GM19468 (cell line): ENCODE data around the gene ITPK1.

Experiments
- ATAC-seq: cut with Tn5 transposase; IDR thresholded peaks from one replicate; pipeline ENCODE4 v1.9.1; 2021; ENCODE audit warnings: mild to moderate bottlenecking, moderate library complexity, moderate number of reproducible peaks; ENCODE audit not compliant: unreplicated experiment; ENCODE audit errors: extremely low read depth

Gene ITPK1

DNA sequence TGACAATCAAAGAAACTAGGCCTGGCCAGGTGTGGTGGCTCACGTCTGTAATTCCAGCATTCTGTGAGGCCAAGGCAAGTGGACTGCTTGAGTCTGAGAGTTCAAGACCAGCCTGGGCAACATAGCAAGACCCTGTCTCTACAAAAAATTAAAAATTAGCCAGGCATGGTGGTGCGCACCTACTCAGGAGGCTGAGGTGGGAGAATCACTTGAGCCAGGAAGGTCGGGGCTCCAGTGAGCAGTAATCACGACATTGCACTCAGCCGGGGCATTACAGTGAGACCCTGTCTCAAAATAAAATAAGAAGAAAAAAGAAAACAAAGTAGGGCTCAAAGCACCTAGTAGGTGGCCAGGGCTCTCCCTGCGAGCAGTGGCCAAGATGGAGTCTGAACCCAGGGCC lies 113.7 kb downstream of the ITPK1 start:
- ATAC-seq, result no peak

DNA sequence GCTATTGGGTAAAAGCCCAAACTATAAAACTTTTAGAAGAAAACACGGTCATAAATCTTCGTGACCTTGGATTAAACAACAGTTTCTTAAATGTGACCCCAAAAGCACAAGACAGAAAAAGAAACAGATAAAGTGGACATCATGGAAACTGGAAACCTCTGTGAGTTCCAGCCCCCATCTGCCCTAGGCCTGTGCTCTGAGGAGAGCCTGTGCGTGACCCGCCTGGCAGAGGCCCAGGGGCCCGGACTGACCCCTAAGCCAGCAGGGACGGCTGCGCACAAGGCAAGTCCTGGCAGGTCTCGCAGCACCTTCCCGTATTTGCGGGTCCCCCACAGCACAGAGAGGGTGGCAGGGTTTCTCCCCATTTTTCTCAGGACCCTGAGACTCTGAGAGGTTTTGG lies 116.8 kb downstream of the ITPK1 start:
- no peak for ATAC-seq

- no peak for ATAC-seq
These were observed 118.2 kb downstream of the ITPK1 start for GRCh38 chr14:92997343-92998061.

DNA sequence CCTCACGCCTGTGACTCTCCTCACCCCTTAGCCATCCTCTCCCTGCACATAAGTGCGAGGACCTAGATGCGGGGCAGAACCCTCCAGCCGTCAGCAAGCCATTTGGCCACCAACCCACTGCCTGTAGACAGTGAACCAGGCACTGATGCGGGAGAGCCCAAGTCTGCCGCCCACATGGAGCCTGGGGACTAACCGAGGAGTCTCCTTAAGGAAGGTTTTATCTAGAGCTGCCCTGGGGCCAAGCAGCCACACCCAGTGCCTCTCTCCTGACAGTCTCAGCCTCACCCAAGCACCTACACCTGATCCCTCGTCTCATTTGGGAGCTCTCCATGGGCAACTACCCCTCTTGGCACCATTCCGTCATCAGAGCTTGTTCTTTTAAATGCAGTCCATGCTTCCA lies 120.1 kb downstream of the ITPK1 start:
- no peak for ATAC-seq

DNA sequence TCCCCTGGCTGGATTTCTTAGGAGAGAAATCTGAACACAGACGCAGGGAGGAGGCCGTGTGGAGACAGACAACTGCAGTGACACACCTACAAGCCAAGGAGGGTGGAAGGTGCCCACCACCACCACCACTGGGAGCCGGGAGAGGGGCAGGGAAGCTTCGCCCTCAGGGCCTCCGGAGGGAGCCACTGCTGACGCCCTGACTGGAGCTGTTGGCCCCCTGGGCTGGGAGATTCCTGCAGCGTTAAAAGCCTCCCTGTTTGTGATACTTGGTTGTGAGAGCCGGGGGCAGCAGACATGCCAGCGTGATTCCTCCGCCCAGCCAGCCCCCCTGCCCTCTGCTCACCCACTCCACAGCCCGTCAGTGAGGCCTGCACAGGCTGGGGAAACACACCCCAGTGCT lies 120.8 kb downstream of the ITPK1 start:
- ATAC-seq, result no peak

- no peak for ATAC-seq
These were observed 121.5 kb downstream of the ITPK1 start for GRCh38 chr14:92994131-92994676.

DNA sequence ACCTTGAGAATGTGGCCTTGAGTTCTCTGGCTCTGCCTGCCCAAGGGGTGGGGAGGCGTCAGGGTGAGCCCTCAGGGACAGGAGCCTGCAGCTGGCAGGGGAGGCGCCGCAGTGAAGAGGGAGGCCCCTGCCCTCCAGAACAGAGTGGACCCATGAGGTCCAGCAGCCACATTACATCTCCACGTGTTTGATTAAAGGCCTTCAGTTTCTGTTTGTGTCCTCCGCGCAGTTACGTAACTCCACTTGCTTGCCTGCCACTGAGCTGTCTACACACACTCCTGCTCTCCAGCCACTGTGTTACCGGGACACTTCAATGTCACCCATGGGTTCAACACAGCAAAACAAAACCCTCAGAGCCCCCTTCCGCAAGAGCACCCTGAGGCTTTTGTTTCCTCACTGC lies 122.4 kb downstream of the ITPK1 start:
- ATAC-seq, result no peak

DNA sequence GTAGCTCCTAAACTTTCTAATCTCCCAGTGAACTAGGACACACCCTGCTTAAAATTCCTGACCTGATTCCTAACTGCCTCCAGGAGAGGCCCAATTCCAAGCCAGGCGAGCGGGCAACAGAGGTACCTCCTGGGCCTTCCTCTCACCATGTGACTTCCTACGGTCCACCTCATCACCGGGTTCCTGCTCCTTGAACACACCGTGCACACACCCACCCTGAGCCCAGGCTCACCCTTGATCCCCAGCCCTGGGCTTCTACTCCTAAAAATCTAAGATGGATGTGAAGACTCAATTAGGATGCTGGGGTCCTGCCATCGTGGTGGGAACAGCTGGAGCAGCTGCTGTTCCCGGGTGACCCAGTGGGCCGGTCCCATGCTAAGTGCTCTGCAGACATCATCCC lies 124.2 kb downstream of the ITPK1 start:
- ATAC-seq, result no peak

GRCh38 chr14:92990456-92991430 lies 125.0 kb downstream of the ITPK1 start:
- no peak for ATAC-seq

DNA sequence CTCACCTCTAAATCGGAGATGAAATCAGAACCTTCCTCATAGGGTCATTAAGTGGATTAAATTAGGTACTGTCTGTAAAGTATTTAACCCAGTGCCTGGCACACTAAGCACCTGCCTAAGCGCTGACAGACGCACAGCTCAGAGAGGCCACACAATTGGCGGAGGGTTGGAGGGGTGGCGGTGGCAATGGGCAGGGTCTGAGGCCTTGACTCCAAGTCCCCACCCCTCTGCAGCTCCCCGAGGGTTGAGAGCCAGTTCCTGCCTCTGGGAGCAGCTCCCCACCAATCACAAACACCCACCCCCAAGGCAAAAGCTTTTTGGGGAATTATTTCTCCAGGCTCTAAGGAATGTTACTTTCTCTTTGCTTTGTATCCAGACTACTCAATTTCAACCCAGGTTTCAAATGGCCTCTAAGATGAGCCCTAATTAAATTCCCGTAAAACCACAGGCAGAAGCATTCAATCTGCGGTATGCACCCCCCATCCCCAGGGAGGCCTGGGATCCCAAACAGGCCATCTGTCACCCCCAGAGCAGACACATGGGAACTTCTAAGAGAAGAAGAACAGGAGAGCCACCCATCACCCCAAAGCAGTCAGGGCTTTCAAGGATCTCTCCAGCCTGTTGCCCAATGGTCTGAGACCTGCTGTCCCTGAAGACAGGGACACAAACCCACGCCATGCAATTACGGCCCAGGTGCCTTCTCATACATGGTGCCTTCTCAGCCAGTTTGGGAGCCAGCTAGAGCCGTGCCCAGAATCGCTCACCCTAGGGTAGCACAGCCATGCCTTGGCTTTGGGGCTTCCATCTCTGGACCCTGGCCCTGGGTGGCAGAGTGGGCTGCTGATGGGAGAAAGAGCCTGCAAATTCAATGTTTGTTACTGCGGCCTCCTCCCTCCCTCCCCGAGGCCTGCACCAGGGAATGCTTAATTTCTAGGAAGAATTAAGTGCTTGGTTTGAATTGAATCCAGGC lies 126.7 kb downstream of the ITPK1 start:
- ATAC-seq, result no peak

DNA sequence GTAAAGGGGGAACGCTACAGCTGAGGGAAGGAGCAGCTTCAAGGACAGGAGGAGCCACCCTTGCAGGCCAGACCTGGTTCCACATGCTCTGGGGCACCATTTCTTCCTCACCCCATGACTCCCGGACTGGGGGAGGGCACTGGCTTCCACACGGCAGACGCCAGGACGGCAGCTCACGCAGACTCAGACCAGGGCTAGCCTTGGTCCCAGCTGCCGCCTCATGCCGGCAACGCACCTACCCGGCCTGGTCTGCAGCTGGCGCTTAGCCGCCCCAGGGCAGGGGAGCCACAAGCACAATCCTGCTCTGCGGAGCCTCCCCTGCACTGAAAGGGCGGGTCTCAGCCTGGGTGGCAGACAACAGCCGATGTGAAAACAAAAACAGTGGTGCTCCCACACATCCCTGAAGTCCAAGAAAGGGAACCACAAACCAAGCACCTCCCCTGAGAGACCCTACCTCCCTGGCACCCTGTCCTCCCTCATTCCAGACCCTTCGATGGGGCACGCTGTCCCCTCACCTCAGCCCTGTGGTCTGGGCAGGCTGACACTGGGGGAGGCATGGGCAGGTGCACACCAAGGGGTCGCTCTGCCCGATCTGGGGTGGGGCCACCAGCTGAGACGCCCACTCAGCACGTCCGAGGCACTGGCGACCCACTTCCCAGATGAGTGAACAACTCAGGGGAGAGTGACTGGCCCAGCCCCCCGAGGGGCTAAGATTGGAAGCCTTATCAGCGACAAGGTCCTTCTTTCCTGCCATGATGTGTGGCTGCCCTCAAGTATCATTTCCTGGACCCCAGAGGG lies 127.8 kb downstream of the ITPK1 start:
- no peak for ATAC-seq

- no peak for ATAC-seq
These were observed 128.6 kb downstream of the ITPK1 start for GRCh38 chr14:92987148-92987570.

- no peak for ATAC-seq
These were observed 129.2 kb downstream of the ITPK1 start for GRCh38 chr14:92986254-92987147.

GRCh38 chr14:92985521-92985920 lies 130.2 kb downstream of the ITPK1 start:
- no peak for ATAC-seq

DNA sequence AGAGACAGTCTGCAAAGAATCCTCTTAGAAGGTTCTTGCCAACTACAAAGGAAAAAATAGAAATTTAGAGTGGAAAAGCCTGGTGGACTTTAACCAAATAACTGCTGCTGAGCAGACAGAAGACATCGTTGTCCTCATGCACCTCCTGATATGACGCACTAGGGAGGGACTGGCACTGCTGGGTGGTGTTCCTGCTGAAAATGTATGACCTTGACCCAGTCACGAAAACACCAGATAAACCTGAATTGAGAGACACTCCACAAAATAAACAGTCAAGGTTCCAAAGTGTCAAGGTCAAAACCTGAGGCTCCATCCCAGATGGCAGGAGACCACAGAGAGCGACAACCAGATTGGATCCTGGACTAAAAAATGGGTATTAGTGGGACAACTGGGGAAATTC lies 130.8 kb downstream of the ITPK1 start:
- no peak for ATAC-seq

DNA sequence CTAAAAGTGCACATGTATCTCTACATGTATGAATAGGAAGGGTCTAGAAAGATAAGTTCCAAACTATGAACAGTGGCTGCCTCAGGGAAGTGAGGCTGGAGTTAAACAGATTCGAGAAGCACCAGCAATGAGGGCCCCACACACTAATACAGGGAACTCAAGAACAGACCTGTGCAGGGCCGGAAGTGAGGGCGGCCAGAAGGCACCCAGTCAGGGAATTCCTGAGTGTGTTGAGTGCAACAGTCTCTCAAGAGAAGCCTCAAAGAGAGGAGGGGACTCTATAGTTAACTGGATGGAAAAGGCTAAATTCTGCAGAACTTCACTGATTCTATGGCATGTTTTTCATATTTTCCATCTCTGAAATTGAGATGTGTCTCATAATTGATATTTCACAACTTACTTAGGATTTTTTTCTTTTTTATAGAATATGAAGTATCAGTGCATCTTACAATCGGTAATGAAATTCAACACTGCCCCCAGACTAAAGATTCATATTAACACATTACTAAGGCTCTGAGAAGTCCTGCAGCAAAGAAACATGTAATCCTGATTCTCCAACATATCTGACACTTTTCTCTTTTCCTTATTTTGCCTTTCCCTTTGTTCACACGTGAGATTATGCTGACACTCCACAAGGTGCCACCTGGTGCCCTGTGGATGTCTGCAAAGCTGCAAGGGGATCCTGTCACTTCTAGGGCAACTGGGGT lies 131.5 kb downstream of the ITPK1 start:
- ATAC-seq, result no peak

GRCh38 chr14:92982956-92983355 lies 132.8 kb downstream of the ITPK1 start:
- no peak for ATAC-seq

- no peak for ATAC-seq
These were observed 134.0 kb downstream of the ITPK1 start for GRCh38 chr14:92981726-92982125.
